Measurements from ENCODE around the gene SLC13A5. TPM values are rescaled to one million over a fixed set of nuclear protein-coding genes. Genes with fewer than 3 reads are reported as not detected.

The SLC13A5 gene
- total RNA-seq, 1 experiment from 2014 or later = 0.07 TPM

GRCh38 chr17:6712058-6712853, 913 bp downstream of the SLC13A5 start:
- POLR2A ChIA-PET = no interaction called here
- no TSS peak for BruUV-seq (replicated peaks)
- peak; percentile 52 for TF ChIP-seq TCF7L2 (IDR thresholded peaks at IDR 0.05; ENCODE audit: borderline replicate concordance, extremely low read depth, insufficient read depth, insufficient read length)
- TF ChIP-seq SP1 (IDR thresholded peaks at IDR 0.05; ENCODE audit: low read depth) = no peak
- H4K20me1 ChIP-seq (ENCODE audit: insufficient read depth) = no peaks in the 10 kb centered on the region
- CTCF ChIA-PET = interaction anchor here (3.1 kb wide), 1 partner anchor 11 kb away, joined by 10 read pairs; no protein-coding TSS in a partner anchor
- H3K36me3 ChIP-seq (ENCODE audit: control insufficient read depth in 1 of 2, insufficient read depth in 2 of 2, low read length in 2 of 2) = no peaks in the 10 kb centered on the region
- H3K4me3 ChIP-seq (replicated peaks in 1 of 2; ENCODE audit: low read depth in 1 of 2, low read length in 2 of 2) = no peak overlapping the region
- H3K9me2 ChIP-seq (ENCODE audit: insufficient read depth) = no peaks in the 10 kb centered on the region
- ATAC-seq (peak; percentile 81), DNase-seq (ENCODE audit: low read depth, low spot score) (no peak)
- no peaks in the 10 kb centered on the region for H3K9me3 ChIP-seq (ENCODE audit: control insufficient read depth in 1 of 2, insufficient read depth in 1 of 2, low read depth in 1 of 2, low read length in 2 of 2)
- no peaks in the 10 kb centered on the region for H3K27me3 ChIP-seq (ENCODE audit: insufficient read depth, low read length)
- peaks cover 8% of the 10 kb centered on the region in 2 experiments; a peak in 3 of 4 replicates for H3K4me1 ChIP-seq (ENCODE audit: control insufficient read depth in 1 of 2, insufficient read depth in 2 of 2, low read length in 2 of 2)
- H3K27ac ChIP-seq (ENCODE audit: low read depth, low read length) = no peak overlapping the region
- no peak overlapping the region for H2AFZ ChIP-seq (ENCODE audit: low read depth, low read length, poor library complexity, severe bottlenecking)
- H3K79me2 ChIP-seq (ENCODE audit: insufficient read depth, low read length) = no peaks in the 10 kb centered on the region
- intact Hi-C loops (cut with micrococcal nuclease) = no loop called here
- RAD21 ChIA-PET (ENCODE audit: low non-redundant PET in 1 of 2, low total read pairs in 2 of 2, uncharacterized antibody in 2 of 2, unreplicated experiment in 2 of 2) = no interaction called here
- H3K4me2 ChIP-seq (ENCODE audit: low read length) = 0 out of 2 replicates have a peak overlapping the region, but pooled peaks have one; percentile 12
- no peak overlapping the region for H3K9ac ChIP-seq (ENCODE audit: low read length)

- no peak overlapping the region for H3K9ac ChIP-seq (ENCODE audit: low read length)
- intact Hi-C loops (cut with micrococcal nuclease) = no loop called here
- no peaks in the 10 kb centered on the region for H4K20me1 ChIP-seq (ENCODE audit: insufficient read depth)
- no peak overlapping the region for H2AFZ ChIP-seq (ENCODE audit: low read depth, low read length, poor library complexity, severe bottlenecking)
- H3K27me3 ChIP-seq (ENCODE audit: insufficient read depth, low read length) = no peaks in the 10 kb centered on the region
- no peak overlapping the region for H3K27ac ChIP-seq (ENCODE audit: low read depth, low read length)
- POLR2A ChIA-PET = no interaction called here
- H3K9me3 ChIP-seq (ENCODE audit: control insufficient read depth in 1 of 2, insufficient read depth in 1 of 2, low read depth in 1 of 2, low read length in 2 of 2) = no peaks in the 10 kb centered on the region
- H3K79me2 ChIP-seq (ENCODE audit: insufficient read depth, low read length) = no peaks in the 10 kb centered on the region
- no peak overlapping the region for H3K4me3 ChIP-seq (replicated peaks in 1 of 2; ENCODE audit: low read depth in 1 of 2, low read length in 2 of 2)
- no peak overlapping the region for H3K4me2 ChIP-seq (ENCODE audit: low read length)
- peaks cover 8% of the 10 kb centered on the region in 2 experiments; a peak in 3 of 4 replicates for H3K4me1 ChIP-seq (ENCODE audit: control insufficient read depth in 1 of 2, insufficient read depth in 2 of 2, low read length in 2 of 2)
- H3K9me2 ChIP-seq (ENCODE audit: insufficient read depth) = no peaks in the 10 kb centered on the region
- CTCF ChIA-PET = interaction anchor here (3.1 kb wide), 1 partner anchor 10 kb away, joined by 10 read pairs; no protein-coding TSS in a partner anchor
- DNase-seq (ENCODE audit: low read depth, low spot score) = no peak
- no peaks in the 10 kb centered on the region for H3K36me3 ChIP-seq (ENCODE audit: control insufficient read depth in 1 of 2, insufficient read depth in 2 of 2, low read length in 2 of 2)
- ATAC-seq = no peak
- RAD21 ChIA-PET (ENCODE audit: low non-redundant PET in 1 of 2, low total read pairs in 2 of 2, uncharacterized antibody in 2 of 2, unreplicated experiment in 2 of 2) = no interaction called here
- no TSS peak for BruUV-seq (replicated peaks)
- TF ChIP-seq ZFX (IDR thresholded peaks at IDR 0.05) (no peak), SIN3A (IDR thresholded peaks at IDR 0.05; ENCODE audit: low read depth) (no peak), JUND (IDR thresholded peaks at IDR 0.05) (no peak), SP1 (IDR thresholded peaks at IDR 0.05; ENCODE audit: low read depth) (no peak), CBX3 (IDR thresholded peaks at IDR 0.05; ENCODE audit: low read depth) (no peak), TCF7L2 (IDR thresholded peaks at IDR 0.05; ENCODE audit: borderline replicate concordance, extremely low read depth, insufficient read depth, insufficient read length) (no peak), POLR2A (IDR thresholded peaks at IDR 0.05; ENCODE audit: borderline replicate concordance, extremely low read depth, insufficient read depth, insufficient read length) (no peak), EGR1 (IDR thresholded peaks at IDR 0.05; ENCODE audit: low read depth) (no peak), ZNF274 (IDR thresholded peaks at IDR 0.05; ENCODE audit: low read depth, low read length) (no peak)
- TF ChIP-seq, protein P1, sequence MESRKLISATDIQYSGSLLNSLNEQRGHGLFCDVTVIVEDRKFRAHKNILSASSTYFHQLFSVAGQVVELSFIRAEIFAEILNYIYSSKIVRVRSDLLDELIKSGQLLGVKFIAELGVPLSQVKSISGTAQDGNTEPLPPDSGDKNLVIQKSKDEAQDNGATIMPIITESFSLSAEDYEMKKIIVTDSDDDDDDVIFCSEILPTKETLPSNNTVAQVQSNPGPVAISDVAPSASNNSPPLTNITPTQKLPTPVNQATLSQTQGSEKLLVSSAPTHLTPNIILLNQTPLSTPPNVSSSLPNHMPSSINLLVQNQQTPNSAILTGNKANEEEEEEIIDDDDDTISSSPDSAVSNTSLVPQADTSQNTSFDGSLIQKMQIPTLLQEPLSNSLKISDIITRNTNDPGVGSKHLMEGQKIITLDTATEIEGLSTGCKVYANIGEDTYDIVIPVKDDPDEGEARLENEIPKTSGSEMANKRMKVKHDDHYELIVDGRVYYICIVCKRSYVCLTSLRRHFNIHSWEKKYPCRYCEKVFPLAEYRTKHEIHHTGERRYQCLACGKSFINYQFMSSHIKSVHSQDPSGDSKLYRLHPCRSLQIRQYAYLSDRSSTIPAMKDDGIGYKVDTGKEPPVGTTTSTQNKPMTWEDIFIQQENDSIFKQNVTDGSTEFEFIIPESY (IDR thresholded peaks at IDR 0.05; ENCODE audit: extremely low read depth, insufficient replicate concordance, low read length) = no peak
- TF ChIP-seq, protein P2, sequence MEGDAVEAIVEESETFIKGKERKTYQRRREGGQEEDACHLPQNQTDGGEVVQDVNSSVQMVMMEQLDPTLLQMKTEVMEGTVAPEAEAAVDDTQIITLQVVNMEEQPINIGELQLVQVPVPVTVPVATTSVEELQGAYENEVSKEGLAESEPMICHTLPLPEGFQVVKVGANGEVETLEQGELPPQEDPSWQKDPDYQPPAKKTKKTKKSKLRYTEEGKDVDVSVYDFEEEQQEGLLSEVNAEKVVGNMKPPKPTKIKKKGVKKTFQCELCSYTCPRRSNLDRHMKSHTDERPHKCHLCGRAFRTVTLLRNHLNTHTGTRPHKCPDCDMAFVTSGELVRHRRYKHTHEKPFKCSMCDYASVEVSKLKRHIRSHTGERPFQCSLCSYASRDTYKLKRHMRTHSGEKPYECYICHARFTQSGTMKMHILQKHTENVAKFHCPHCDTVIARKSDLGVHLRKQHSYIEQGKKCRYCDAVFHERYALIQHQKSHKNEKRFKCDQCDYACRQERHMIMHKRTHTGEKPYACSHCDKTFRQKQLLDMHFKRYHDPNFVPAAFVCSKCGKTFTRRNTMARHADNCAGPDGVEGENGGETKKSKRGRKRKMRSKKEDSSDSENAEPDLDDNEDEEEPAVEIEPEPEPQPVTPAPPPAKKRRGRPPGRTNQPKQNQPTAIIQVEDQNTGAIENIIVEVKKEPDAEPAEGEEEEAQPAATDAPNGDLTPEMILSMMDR (IDR thresholded peaks at IDR 0.05 in 2 of 3, conservative IDR thresholded peaks at IDR 0.05 in 1 of 3; ENCODE audit: borderline replicate concordance in 1 of 3, insufficient read depth in 1 of 3, low read depth in 2 of 3, low read length in 2 of 3) = no peak
- TF ChIP-seq, protein P3, sequence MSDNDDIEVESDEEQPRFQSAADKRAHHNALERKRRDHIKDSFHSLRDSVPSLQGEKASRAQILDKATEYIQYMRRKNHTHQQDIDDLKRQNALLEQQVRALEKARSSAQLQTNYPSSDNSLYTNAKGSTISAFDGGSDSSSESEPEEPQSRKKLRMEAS (IDR thresholded peaks at IDR 0.05) = no peak
- TF ChIP-seq, protein P4, sequence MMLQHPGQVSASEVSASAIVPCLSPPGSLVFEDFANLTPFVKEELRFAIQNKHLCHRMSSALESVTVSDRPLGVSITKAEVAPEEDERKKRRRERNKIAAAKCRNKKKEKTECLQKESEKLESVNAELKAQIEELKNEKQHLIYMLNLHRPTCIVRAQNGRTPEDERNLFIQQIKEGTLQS (IDR thresholded peaks at IDR 0.05) = no peak
These were observed 1.5 kb downstream of the SLC13A5 start for GRCh38 chr17:6711681-6712057.
